Endothelial cell of umbilical vein (primary cell): ENCODE results near the gene TAF12. TPM values are rescaled to one million over a fixed set of nuclear protein-coding genes. Genes with fewer than 3 reads are reported as not detected.

ENCODE experiments used
- BruUV-seq: library from RNA; stranded (reverse); fragments of 400-500 nt; replicated peaks from 2 replicates; lab custom pipeline; 2021; lab: Mats Ljungman, UMichigan
- CTCF ChIA-PET: fragments of 300-600, 350-600 bp; sonication (Branson Sonifier 250); formaldehyde crosslinking; loops from one replicate; lab custom pipeline; 2021; ENCODE audit warnings: antibody characterized with exemption, inconsistent platforms; lab: Charles Lee
- POLR2A ChIA-PET: fragments of 300-600, 350-600 bp; sonication (Branson Sonifier 250); formaldehyde crosslinking; loops from one replicate; lab custom pipeline; 2021; ENCODE audit warnings: antibody characterized with exemption, inconsistent platforms; lab: Charles Lee
- DNase-seq: peaks from one replicate; pipeline ENCODE4 v3.0.0-alpha.2; 2011; ENCODE audit warnings: low read depth, low spot score
- FAIRE-seq: peaks from 2 replicates; lab custom pipeline; 2011; peaks lifted over from hg19 to GRCh38; lab: Jason Lieb, UNC
- H2AFZ ChIP-seq: 2 replicates; pipeline ENCODE4 v1.6.0; 2012; ENCODE audit warnings: low read depth, low read length, control low read depth, inconsistent platforms
- H3K27ac ChIP-seq: 2 replicates; pipeline ENCODE4 v1.5.1; 2011; ENCODE audit warnings: low read depth, mild to moderate bottlenecking, control low read depth, low read length, moderate library complexity; ENCODE audit not compliant: insufficient read depth
- H3K27me3 ChIP-seq, 2 experiments: 2 replicates each; pipeline versions ENCODE4 v1.6.0 to v1.6.1; 2011; ENCODE audit warnings: low read length in 2 of 2, mixed read lengths in 1 of 2; ENCODE audit not compliant: control insufficient read depth in 2 of 2, insufficient read depth in 2 of 2
- H3K36me3 ChIP-seq, 2 experiments: 2 replicates in 1 of 2; 3 replicates in 1 of 2; pipeline ENCODE4 v1.5.1; 2011; ENCODE audit warnings: low read length in 2 of 2, mild to moderate bottlenecking in 1 of 2, moderate library complexity in 1 of 2; ENCODE audit not compliant: control insufficient read depth in 2 of 2, insufficient read depth in 2 of 2; ENCODE audit errors: extremely low read depth in 1 of 2
- H3K4me1 ChIP-seq: 3 replicates; pipeline ENCODE4 v1.5.1; 2011; ENCODE audit warnings: mild to moderate bottlenecking, low read length; ENCODE audit not compliant: control insufficient read depth, insufficient read depth; ENCODE audit errors: extremely low read depth
- H3K4me2 ChIP-seq: 2 replicates; pipeline ENCODE4 v1.6.1; 2011; ENCODE audit warnings: low read length, control low read depth, mixed read lengths; ENCODE audit not compliant: insufficient read depth
- H3K4me3 ChIP-seq, 3 experiments: fragments of 200-600 bp in 1 of 3; sonication (generic), shearing (Covaris generic) in 1 of 3; replicated peaks in 1 of 3; 2 replicates each; pipeline ENCODE4 v1.5.1; 2011 to 2016; ENCODE audit warnings: control low read depth in 3 of 3, low read length in 3 of 3, mild to moderate bottlenecking in 2 of 3, inconsistent platforms in 1 of 3, low read depth in 1 of 3, moderate library complexity in 1 of 3; ENCODE audit not compliant: insufficient read depth in 1 of 3
- H3K79me2 ChIP-seq: 2 replicates; pipeline ENCODE4 v1.6.0; 2012; ENCODE audit warnings: low read length, inconsistent platforms; ENCODE audit not compliant: control insufficient read depth, insufficient read depth
- H3K9ac ChIP-seq: replicated peaks from 2 replicates; pipeline ENCODE3; 2011; ENCODE audit warnings: low read length, control low read depth; ENCODE audit not compliant: insufficient read depth; ENCODE audit errors: extremely low read depth
- H3K9me1 ChIP-seq: replicated peaks from 3 replicates; pipeline ENCODE4 v1.6.0; 2011; ENCODE audit warnings: mild to moderate bottlenecking, low read length; ENCODE audit not compliant: control insufficient read depth, insufficient read depth; ENCODE audit errors: extremely low read depth
- H3K9me3 ChIP-seq: replicated peaks from 2 replicates; pipeline ENCODE4 v1.5.1; 2012; ENCODE audit warnings: low read length, inconsistent platforms; ENCODE audit not compliant: control insufficient read depth, insufficient read depth
- H4K20me1 ChIP-seq: replicated peaks from 2 replicates; pipeline ENCODE3; 2011; ENCODE audit warnings: mild to moderate bottlenecking, low read length; ENCODE audit not compliant: control insufficient read depth, insufficient read depth; ENCODE audit errors: extremely low read depth
- EZH2 ChIP-seq: IDR thresholded peaks from 2 replicates; pipeline ENCODE4 v1.6.1; 2012; ENCODE audit warnings: borderline replicate concordance, low read depth, mild to moderate bottlenecking, moderate library complexity, low read length, inconsistent platforms; ENCODE audit not compliant: severe bottlenecking
- FOS ChIP-seq: IDR thresholded peaks from 2 replicates; pipeline ENCODE4 v1.6.1; 2011; ENCODE audit warnings: mild to moderate bottlenecking, low read length, moderate library complexity, borderline replicate concordance; ENCODE audit not compliant: insufficient read depth
- GATA2 ChIP-seq: IDR thresholded peaks from 2 replicates; pipeline ENCODE4 v1.7.0; 2011; ENCODE audit warnings: low read depth, mild to moderate bottlenecking, moderate library complexity, mixed read lengths, low read length; ENCODE audit not compliant: insufficient read length, insufficient read depth
- JUN ChIP-seq: IDR thresholded peaks from 2 replicates; pipeline ENCODE4 v1.6.1; 2011; ENCODE audit warnings: borderline replicate concordance, low read depth; ENCODE audit not compliant: insufficient read length, insufficient read depth
- MYC ChIP-seq: IDR thresholded peaks from one replicate; pipeline ENCODE4 v1.6.1; 2011; ENCODE audit warnings: mild to moderate bottlenecking, low read depth, low read length
- POLR2A ChIP-seq: IDR thresholded peaks from 2 replicates; pipeline ENCODE4 v1.6.1; 2012; ENCODE audit warnings: low read depth, mild to moderate bottlenecking, control low read depth, low read length
- POLR2AphosphoS5 ChIP-seq: IDR thresholded peaks from 2 replicates; pipeline ENCODE4 v1.6.1; 2012; ENCODE audit warnings: low read depth, mild to moderate bottlenecking, control low read depth, low read length, moderate library complexity; ENCODE audit not compliant: insufficient read depth
- dilution Hi-C: fragments of 300-500 bp; cut with MboI; formaldehyde crosslinking; loops from one replicate; pipeline ENCODE4 v1.15.0; 2019; ENCODE audit warnings: low sequenced_read_pairs; ENCODE audit not compliant: extremely low pct_ligation_motif_present
- intact Hi-C: fragments of 100-400 bp; cut with micrococcal nuclease; formaldehyde crosslinking; loops from one replicate; pipeline ENCODE4 v1.10.0; 2022
- polyA plus RNA-seq, 4 experiments: library from polyadenylated mRNA; depleted of rRNA in 3 of 4; stranded (reverse) in 3 of 4; unstranded in 1 of 4; fragments of >200 nt; gene quantifications; 2 replicates each; pipeline versions ENCODE4 v1.2.1 to v1.2.3, GENCODE V29; 2011 to 2012; ENCODE audit warnings: missing spikeins in 1 of 4
- total RNA-seq: library from RNA; stranded (reverse); gene quantifications from 2 replicates; pipeline ENCODE4 v1.2.3, GENCODE V29; 2021
- TF ChIP-seq, protein P1 (sequence below), 2 donors: IDR thresholded peaks; 1 replicate in 1 of 2; 2 replicates in 1 of 2; pipeline ENCODE4 v1.5.1; 2011; ENCODE audit warnings: low read length in 2 of 2, mild to moderate bottlenecking in 2 of 2, moderate library complexity in 2 of 2, control low read depth in 1 of 2, inconsistent platforms in 1 of 2, low read depth in 1 of 2; ENCODE audit not compliant: insufficient read depth in 1 of 2; ENCODE audit errors: extremely low read depth in 1 of 2
- TF ChIP-seq, protein P2 (sequence below): IDR thresholded peaks from 2 replicates; pipeline ENCODE4 v1.6.1; 2011; ENCODE audit not compliant: insufficient read depth, insufficient read length

TAF12 gene
- total and polyA plus RNA-seq, 2 donors (not counting 3 experiments of a cell fraction or from before 2014, with no cell fraction given): 17.7 to 18.2 TPM

DNA sequence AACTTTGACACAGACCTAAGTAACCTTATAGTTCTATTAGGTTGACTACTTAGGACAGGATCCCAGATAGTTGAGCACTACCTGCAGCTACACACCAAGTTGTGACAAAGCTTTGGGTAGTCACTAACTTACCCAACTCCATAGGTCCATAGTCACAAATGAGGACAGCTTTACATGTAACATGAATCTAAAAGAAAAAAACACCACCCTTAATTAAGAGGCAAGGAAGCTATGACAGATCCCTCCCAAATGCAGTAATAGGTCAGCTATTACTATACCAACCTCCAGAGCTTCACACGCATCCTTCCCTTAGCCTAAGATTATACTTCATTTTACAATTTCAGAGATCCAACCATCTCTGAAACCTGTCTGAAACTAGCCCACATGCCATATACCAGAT is 63.5 kb downstream of the TAF12 start:
- POLR2A ChIA-PET: interaction anchor here (0.6 to 4.3 kb wide), 9 partner anchors 9 to 320 kb away, joined by 3 to 59 read pairs (median 5); partner anchors contain the start of genes TAF12 and TRNAU1AP
- dilution Hi-C loops: no loop called here
- Histone ChIP-seq H2AFZ (no peak overlapping the region), H3K9me1 (no peaks in the 10 kb centered on the region), H3K4me2 (peak overlapping the region; percentile 84), H3K9ac (peak overlapping the region; percentile 35), H3K27ac (no peak overlapping the region), H4K20me1 (peaks cover 4% of the 10 kb centered on the region), H3K36me3 (peaks cover 18 to 22% of the 10 kb centered on the region in 2 experiments), H3K4me1 (peaks cover 31% of the 10 kb centered on the region), H3K9me3 (no peaks in the 10 kb centered on the region), H3K79me2 (peaks cover 32% of the 10 kb centered on the region), H3K4me3 (peak overlapping the region; percentile 1 to 98 (median 13)), H3K27me3 (no peaks in the 10 kb centered on the region)
- BruUV-seq: no TSS peak
- TF ChIP-seq, protein P1, sequence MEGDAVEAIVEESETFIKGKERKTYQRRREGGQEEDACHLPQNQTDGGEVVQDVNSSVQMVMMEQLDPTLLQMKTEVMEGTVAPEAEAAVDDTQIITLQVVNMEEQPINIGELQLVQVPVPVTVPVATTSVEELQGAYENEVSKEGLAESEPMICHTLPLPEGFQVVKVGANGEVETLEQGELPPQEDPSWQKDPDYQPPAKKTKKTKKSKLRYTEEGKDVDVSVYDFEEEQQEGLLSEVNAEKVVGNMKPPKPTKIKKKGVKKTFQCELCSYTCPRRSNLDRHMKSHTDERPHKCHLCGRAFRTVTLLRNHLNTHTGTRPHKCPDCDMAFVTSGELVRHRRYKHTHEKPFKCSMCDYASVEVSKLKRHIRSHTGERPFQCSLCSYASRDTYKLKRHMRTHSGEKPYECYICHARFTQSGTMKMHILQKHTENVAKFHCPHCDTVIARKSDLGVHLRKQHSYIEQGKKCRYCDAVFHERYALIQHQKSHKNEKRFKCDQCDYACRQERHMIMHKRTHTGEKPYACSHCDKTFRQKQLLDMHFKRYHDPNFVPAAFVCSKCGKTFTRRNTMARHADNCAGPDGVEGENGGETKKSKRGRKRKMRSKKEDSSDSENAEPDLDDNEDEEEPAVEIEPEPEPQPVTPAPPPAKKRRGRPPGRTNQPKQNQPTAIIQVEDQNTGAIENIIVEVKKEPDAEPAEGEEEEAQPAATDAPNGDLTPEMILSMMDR (IDR thresholded peaks at IDR 0.05; ENCODE audit: extremely low read depth in 1 of 2, insufficient read depth in 1 of 2, low read depth in 1 of 2, low read length in 2 of 2): no peak
- TF ChIP-seq GATA2 (no peak), POLR2AphosphoS5 (no peak), JUN (no peak), FOS (no peak), POLR2A (no peak), MYC (no peak), EZH2 (no peak)
- TF ChIP-seq, protein P2, sequence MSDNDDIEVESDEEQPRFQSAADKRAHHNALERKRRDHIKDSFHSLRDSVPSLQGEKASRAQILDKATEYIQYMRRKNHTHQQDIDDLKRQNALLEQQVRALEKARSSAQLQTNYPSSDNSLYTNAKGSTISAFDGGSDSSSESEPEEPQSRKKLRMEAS: no peak
- intact Hi-C loops: no loop called here
- CTCF ChIA-PET: interaction anchor here (0.6 to 4.7 kb wide), 8 partner anchors 10 to 453 kb away, joined by 3 to 44 read pairs (median 6); no protein-coding TSS in a partner anchor
- FAIRE-seq (peak; percentile 21), DNase-seq (no peak)
